ENCODE data around the gene ST6GAL1.
"Not testable (repeated sequence)": the region's sequence is repeated elsewhere in the genome, so short reads cannot be mapped to it uniquely, and the experiment has no call there.

The ST6GAL1 gene

DNA sequence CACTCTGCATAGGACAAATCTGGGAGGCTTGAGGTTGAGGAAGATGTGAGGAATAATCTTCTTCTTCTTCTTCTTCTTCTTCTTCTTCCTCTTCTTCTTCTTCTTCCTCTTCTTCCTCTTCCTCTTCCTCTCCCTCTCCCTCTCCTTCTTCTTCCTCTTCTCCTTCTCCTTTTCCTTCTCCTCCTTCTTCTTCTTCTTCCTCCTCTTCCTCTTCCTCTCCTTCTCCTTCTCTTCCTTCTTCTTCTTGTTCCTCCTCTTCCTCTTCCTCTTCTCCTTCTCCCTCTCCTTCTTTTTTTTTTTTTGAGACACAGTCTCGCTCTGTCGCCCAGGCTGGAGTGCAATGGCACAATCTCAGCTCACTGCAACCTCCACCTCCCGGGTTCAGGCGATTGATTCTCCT lies 40.6 kb upstream of the ST6GAL1 start:
- not testable (repeated sequence) for DNase-seq; H3K36me3 ChIP-seq (ENCODE audit: control insufficient read depth in 1 of 2, insufficient read depth in 2 of 2, low read length in 2 of 2); H3K79me1 ChIP-seq (ENCODE audit: low read length); H2AK5ac ChIP-seq (ENCODE audit: low read length); H2AFZ ChIP-seq (ENCODE audit: insufficient read depth, low read length, poor library complexity); H3K27me3 ChIP-seq (ENCODE audit: insufficient read depth, low read length); H3K4me3 ChIP-seq (ENCODE audit: low read depth, low read length); H3K27ac ChIP-seq (ENCODE audit: low read depth, low read length); H3K4ac ChIP-seq (ENCODE audit: low read depth, low read length); H3K9me3 ChIP-seq (ENCODE audit: insufficient read depth, low read depth, low read length); H3K18ac ChIP-seq (ENCODE audit: low read length); H2BK120ac ChIP-seq (ENCODE audit: insufficient read depth, low read length, poor library complexity); H4K91ac ChIP-seq (ENCODE audit: low read depth, low read length); H3K4me1 ChIP-seq (ENCODE audit: control insufficient read depth in 1 of 2, insufficient read depth in 2 of 2, low read length in 2 of 2); H2BK5ac ChIP-seq (ENCODE audit: low read depth, low read length, poor library complexity); H3K14ac ChIP-seq (ENCODE audit: low read length); H3K9ac ChIP-seq (ENCODE audit: low read length); H3K23ac ChIP-seq (ENCODE audit: low read length); H3K4me2 ChIP-seq (ENCODE audit: low read length); H2BK12ac ChIP-seq (ENCODE audit: low read length); H4K8ac ChIP-seq (ENCODE audit: low read depth, low read length); H4K12ac ChIP-seq (ENCODE audit: low read depth, low read length); H3K79me2 ChIP-seq (ENCODE audit: control insufficient read depth, insufficient read depth, low read length, poor library complexity)
- WGBS (ENCODE audit: extremely low coverage, insufficient coverage, insufficient read length), result no CpG with 5 or more reads among the region's 4 CpGs

DNA sequence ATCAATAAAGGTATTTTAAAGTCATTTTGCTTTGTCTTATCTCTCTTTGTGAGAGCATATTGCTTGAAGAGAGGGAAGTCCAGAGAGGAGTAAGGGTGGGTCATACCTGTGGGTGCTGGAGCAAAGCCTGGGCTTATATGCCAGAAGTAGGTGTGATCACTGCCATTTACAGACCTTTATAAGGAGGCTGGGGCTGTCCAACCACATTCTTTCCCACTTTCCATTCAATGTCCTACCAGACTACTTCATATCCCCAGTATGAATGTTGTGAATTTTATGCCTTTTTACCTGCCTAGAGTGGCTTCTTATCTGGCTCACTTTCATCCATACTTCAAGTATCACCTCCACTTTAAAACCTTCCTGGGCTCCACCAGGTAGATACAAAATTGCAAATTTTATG lies 39.4 kb upstream of the ST6GAL1 start:
- Histone ChIP-seq H2BK5ac (ENCODE audit: low read depth, low read length, poor library complexity) (no peak overlapping the region), H3K14ac (ENCODE audit: low read length) (no peak overlapping the region), H3K9ac (ENCODE audit: low read length) (no peak overlapping the region), H3K23ac (ENCODE audit: low read length) (no peak overlapping the region), H3K27ac (ENCODE audit: low read depth, low read length) (no peak overlapping the region), H3K36me3 (ENCODE audit: control insufficient read depth in 1 of 2, insufficient read depth in 2 of 2, low read length in 2 of 2) (no peaks in the 10 kb centered on the region), H2BK12ac (ENCODE audit: low read length) (no peak overlapping the region), H3K9me3 (ENCODE audit: insufficient read depth, low read depth, low read length) (no peaks in the 10 kb centered on the region), H3K4ac (ENCODE audit: low read depth, low read length) (no peak overlapping the region), H3K4me2 (ENCODE audit: low read length) (no peak overlapping the region), H4K91ac (ENCODE audit: low read depth, low read length) (no peak overlapping the region), H2BK120ac (ENCODE audit: insufficient read depth, low read length, poor library complexity) (no peak overlapping the region), H3K79me1 (ENCODE audit: low read length) (no peaks in the 10 kb centered on the region), H3K27me3 (ENCODE audit: insufficient read depth, low read length) (no peaks in the 10 kb centered on the region), H4K8ac (ENCODE audit: low read depth, low read length) (no peak overlapping the region), H3K18ac (ENCODE audit: low read length) (no peak overlapping the region), H2AK5ac (ENCODE audit: low read length) (no peak overlapping the region), H3K4me1 (ENCODE audit: control insufficient read depth in 1 of 2, insufficient read depth in 2 of 2, low read length in 2 of 2) (peaks cover 2 to 6% of the 10 kb centered on the region in 2 experiments), H3K4me3 (ENCODE audit: low read depth, low read length) (no peak overlapping the region), H3K79me2 (ENCODE audit: control insufficient read depth, insufficient read depth, low read length, poor library complexity) (no peaks in the 10 kb centered on the region), H2AFZ (ENCODE audit: insufficient read depth, low read length, poor library complexity) (no peak overlapping the region), H4K12ac (ENCODE audit: low read depth, low read length) (no peak overlapping the region)
- DNase-seq, result peak; percentile 17 to 46

DNA sequence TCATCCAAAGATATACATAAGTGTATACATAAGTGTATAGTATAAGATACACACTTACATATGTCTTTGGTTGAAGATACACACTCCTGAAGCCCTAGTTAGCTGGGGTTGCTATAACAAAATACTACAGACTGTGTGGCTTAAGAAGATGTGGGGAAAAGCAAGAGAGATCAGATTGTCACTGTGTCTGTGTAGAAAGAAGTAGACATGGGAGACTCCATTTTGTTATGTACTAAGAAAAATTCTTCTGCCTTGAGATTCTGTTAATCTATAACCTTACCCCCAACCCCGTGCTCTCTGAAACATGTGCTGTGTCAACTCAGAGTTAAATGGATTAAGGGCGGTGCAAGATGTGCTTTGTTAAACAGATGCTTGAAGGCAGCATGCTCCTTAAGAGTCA lies 37.3 kb upstream of the ST6GAL1 start:
- H2AFZ ChIP-seq (ENCODE audit: insufficient read depth, low read length, poor library complexity); H3K27me3 ChIP-seq (ENCODE audit: insufficient read depth, low read length); H3K79me2 ChIP-seq (ENCODE audit: control insufficient read depth, insufficient read depth, low read length, poor library complexity): not testable (repeated sequence)

DNA sequence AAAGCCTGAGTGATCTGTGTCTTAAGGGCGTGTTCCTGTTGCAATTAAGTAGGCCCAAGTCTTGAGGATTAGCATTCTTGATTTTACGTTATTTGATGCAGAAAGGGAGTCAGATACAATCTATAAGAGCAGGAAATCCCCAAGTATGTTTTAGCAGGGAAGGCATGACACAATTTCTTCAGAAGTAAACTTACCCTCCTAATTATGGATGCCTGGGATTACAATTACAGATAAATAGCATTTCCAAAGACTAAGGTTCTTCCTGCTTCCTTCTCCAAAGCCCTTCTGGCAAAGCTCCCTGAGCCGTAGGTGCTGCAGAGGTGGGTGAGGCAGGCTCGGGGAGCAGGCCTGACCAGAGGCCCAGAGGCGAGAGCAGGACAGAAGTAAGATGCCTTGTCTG lies 34.9 kb upstream of the ST6GAL1 start:
- H3K18ac ChIP-seq (ENCODE audit: low read length), result no peak overlapping the region
- no peaks in the 10 kb centered on the region for H3K79me2 ChIP-seq (ENCODE audit: control insufficient read depth, insufficient read depth, low read length, poor library complexity)
- no peak overlapping the region for H3K9ac ChIP-seq (ENCODE audit: low read length)
- peak in 1 of 2 donors; percentile 54 for DNase-seq
- no peak overlapping the region for H2BK120ac ChIP-seq (ENCODE audit: insufficient read depth, low read length, poor library complexity)
- H2BK12ac ChIP-seq (ENCODE audit: low read length), result no peak overlapping the region
- whole genome bisulfite sequencing (ENCODE audit: extremely low coverage, insufficient coverage, insufficient read length), result no CpG with 5 or more reads among the region's 5 CpGs
- no peak overlapping the region for H4K12ac ChIP-seq (ENCODE audit: low read depth, low read length)
- H3K4me2 ChIP-seq (ENCODE audit: low read length), result no peak overlapping the region
- no peak overlapping the region for H4K8ac ChIP-seq (ENCODE audit: low read depth, low read length)
- H3K23ac ChIP-seq (ENCODE audit: low read length), result no peak overlapping the region
- H3K4me1 ChIP-seq (ENCODE audit: control insufficient read depth in 1 of 2, insufficient read depth in 2 of 2, low read length in 2 of 2), result no peaks in the 10 kb centered on the region
- H3K4me3 ChIP-seq (ENCODE audit: low read depth, low read length), result no peak overlapping the region
- H3K4ac ChIP-seq (ENCODE audit: low read depth, low read length), result no peak overlapping the region
- no peaks in the 10 kb centered on the region for H3K36me3 ChIP-seq (ENCODE audit: control insufficient read depth in 1 of 2, insufficient read depth in 2 of 2, low read length in 2 of 2)
- no peak overlapping the region for H3K14ac ChIP-seq (ENCODE audit: low read length)
- peaks cover 3% of the 10 kb centered on the region for H3K9me3 ChIP-seq (ENCODE audit: insufficient read depth, low read depth, low read length)
- H3K27me3 ChIP-seq (ENCODE audit: insufficient read depth, low read length), result no peaks in the 10 kb centered on the region
- no peak overlapping the region for H2AFZ ChIP-seq (ENCODE audit: insufficient read depth, low read length, poor library complexity)
- no peaks in the 10 kb centered on the region for H3K79me1 ChIP-seq (ENCODE audit: low read length)
- H4K91ac ChIP-seq (ENCODE audit: low read depth, low read length), result no peak overlapping the region
- H2BK5ac ChIP-seq (ENCODE audit: low read depth, low read length, poor library complexity), result no peak overlapping the region
- no peak overlapping the region for H3K27ac ChIP-seq (ENCODE audit: low read depth, low read length)
- no peak overlapping the region for H2AK5ac ChIP-seq (ENCODE audit: low read length)

More for the DNA sequence above, 37.3 kb upstream of the ST6GAL1 start:
- H3K9ac ChIP-seq (ENCODE audit: low read length); H2AK5ac ChIP-seq (ENCODE audit: low read length); H4K8ac ChIP-seq (ENCODE audit: low read depth, low read length); H2BK120ac ChIP-seq (ENCODE audit: insufficient read depth, low read length, poor library complexity); H3K23ac ChIP-seq (ENCODE audit: low read length); H4K91ac ChIP-seq (ENCODE audit: low read depth, low read length); H3K79me1 ChIP-seq (ENCODE audit: low read length); H3K4me3 ChIP-seq (ENCODE audit: low read depth, low read length); H3K4me2 ChIP-seq (ENCODE audit: low read length); H2BK5ac ChIP-seq (ENCODE audit: low read depth, low read length, poor library complexity); H4K12ac ChIP-seq (ENCODE audit: low read depth, low read length); H3K18ac ChIP-seq (ENCODE audit: low read length); H3K36me3 ChIP-seq (ENCODE audit: control insufficient read depth in 1 of 2, insufficient read depth in 2 of 2, low read length in 2 of 2); H3K9me3 ChIP-seq (ENCODE audit: insufficient read depth, low read depth, low read length); H3K27ac ChIP-seq (ENCODE audit: low read depth, low read length); H3K14ac ChIP-seq (ENCODE audit: low read length); H3K4me1 ChIP-seq (ENCODE audit: control insufficient read depth in 1 of 2, insufficient read depth in 2 of 2, low read length in 2 of 2); DNase-seq; H2BK12ac ChIP-seq (ENCODE audit: low read length); H3K4ac ChIP-seq (ENCODE audit: low read depth, low read length): not testable (repeated sequence)
- WGBS (ENCODE audit: extremely low coverage, insufficient coverage, insufficient read length), result no CpG with 5 or more reads among the region's 2 CpGs
